Large intestine (tissue), 1 donor: ENCODE data around the gene GMEB1. TPM values are rescaled to one million over a fixed set of nuclear protein-coding genes. Genes with fewer than 3 reads are reported as not detected.

Experiments
- polyA plus RNA-seq: library from polyadenylated mRNA; unstranded; fragments of 120-200 nt; gene quantifications from one replicate; pipeline ENCODE4 v1.2.1, GENCODE V29; 2013

GMEB1 gene
- polyA plus RNA-seq, 1 donor: 11.6 TPM

Other genes with a start within 250 kb of the GMEB1 start
- 46.2 TPM for gene RCC1, start 162.7 kb upstream of the GMEB1 start, polyA plus RNA-seq
- 20.3 TPM for gene TRNAU1AP, start 115.7 kb upstream of the GMEB1 start, polyA plus RNA-seq
- gene RAB42, start 76.5 kb upstream of the GMEB1 start, polyA plus RNA-seq: 37.1 TPM
- 27.5 TPM for gene TAF12, start 25.7 kb upstream of the GMEB1 start, polyA plus RNA-seq
- gene RNU11, start 20.2 kb upstream of the GMEB1 start, polyA plus RNA-seq: not detected
- 59.4 TPM for gene YTHDF2, start 68.2 kb downstream of the GMEB1 start, polyA plus RNA-seq
- gene OPRD1, start 143.4 kb downstream of the GMEB1 start, polyA plus RNA-seq: 1.5 TPM
- gene EPB41, start 245.8 kb downstream of the GMEB1 start, polyA plus RNA-seq: 54.0 TPM